NCI-H2171 (cell line): ENCODE measurements around the gene OPA3.
A peak's percentile ranks its signal among the peaks of the same experiment; 100 is the strongest.
"Not testable (repeated sequence)": the region's sequence is repeated elsewhere in the genome, so short reads cannot be mapped to it uniquely, and the experiment has no call there.

ENCODE experiments used
- DNase-seq: peaks from one replicate; lab custom pipeline; 2025; lab: John Stamatoyannopoulos, UW

The OPA3 gene

GRCh38 chr19:45584332-45585157 lies at the start of gene OPA3:
Gene OPA3, minus strand, starts transcription at chr19:45584802. Its CDS starts 38 bp downstream, at chr19:45584764.
- peak; percentile 100 for DNase-seq

DNA sequence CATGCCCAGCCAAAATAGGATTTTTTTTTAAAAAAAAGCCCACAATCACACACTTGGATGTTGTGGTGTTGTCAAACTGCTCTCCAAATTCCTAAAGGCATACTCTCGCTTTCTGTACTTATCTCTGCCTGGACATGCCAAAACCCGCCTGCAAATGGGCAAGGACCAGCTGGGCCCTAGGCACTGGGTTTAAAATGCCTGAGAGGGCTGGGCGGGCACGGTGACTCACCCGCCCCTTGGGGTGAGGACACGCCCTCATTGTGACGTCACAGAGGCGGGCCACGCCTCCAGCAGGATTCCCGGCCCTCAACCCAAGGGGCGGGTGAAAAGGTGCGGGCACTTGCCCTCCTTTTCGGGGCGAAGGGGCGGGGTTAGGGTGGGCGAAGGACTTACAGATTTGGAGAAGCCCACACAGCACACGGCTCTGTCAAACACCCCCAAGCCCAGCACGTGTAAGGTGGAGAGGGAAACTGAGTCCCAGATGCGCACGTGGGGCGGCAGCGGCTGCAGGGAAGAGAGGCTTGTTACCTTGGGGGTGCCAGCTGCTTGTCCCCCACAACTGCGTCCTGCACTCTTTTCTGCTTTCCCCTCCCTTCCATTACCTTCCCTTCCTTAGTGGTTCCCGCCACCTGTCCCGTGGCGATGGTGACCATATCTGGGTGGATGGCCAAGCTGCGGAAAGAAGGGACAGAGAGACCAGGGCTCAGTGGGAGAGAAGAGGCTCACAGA lies 48.0 kb upstream of the OPA3 start:
- DNase-seq, result peak; percentile 88

GRCh38 chr19:45630463-45630862 lies 45.9 kb upstream of the OPA3 start:
- no peak for DNase-seq

GRCh38 chr19:45629704-45630103 lies 45.1 kb upstream of the OPA3 start:
- no peak for DNase-seq

DNA sequence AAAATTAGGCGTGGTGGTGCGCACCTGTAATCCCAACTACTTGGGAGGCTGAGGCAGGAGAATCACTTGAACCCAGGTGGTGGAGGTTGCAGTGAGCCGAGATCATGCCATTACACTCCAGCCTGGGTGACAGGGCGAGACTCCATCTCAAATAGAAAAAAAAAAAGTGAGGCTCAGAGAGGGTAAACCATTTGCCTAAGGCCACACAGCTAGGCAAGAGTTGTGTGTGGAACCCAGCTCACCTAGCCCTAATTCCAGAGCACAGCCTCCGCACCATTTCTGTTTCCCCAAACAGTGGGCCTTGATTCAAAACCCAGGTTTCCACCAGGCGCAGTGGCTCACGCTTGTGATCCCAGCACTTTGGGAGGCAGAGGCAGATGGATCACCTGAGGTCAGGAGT lies 43.6 kb upstream of the OPA3 start:
- DNase-seq, result not testable (repeated sequence)

- DNase-seq, result no peak
Measured at GRCh38 chr19:45623984-45624383, 39.4 kb upstream of the OPA3 start.

DNA sequence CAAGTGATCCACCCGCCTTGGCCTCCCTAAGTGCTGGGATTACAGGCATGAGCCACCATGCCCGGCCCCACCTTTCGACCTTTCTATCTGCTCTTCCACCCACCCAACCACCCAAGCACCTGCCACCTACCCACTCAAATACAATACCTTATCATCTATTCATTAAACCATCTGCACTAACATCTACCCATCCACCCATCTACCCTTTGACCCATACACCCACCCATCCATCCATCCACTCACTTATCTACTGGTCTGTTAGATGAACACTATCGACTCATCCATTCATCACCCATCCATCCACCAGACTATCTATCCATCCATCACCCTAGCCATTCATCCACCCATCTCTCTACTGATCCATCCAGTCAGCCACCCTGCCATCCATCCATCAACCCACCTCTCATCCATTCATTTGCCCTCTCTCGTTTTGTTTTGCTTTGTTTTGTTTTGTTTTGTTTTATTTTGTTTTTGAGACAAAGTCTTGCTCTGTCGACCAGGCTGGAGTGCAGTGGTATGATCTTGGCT lies 37.4 kb upstream of the OPA3 start:
- DNase-seq, result no peak

GRCh38 chr19:45621389-45621788 lies 36.8 kb upstream of the OPA3 start:
- no peak for DNase-seq

- no peak for DNase-seq
Measured at GRCh38 chr19:45616704-45617017, 32.1 kb upstream of the OPA3 start.

DNA sequence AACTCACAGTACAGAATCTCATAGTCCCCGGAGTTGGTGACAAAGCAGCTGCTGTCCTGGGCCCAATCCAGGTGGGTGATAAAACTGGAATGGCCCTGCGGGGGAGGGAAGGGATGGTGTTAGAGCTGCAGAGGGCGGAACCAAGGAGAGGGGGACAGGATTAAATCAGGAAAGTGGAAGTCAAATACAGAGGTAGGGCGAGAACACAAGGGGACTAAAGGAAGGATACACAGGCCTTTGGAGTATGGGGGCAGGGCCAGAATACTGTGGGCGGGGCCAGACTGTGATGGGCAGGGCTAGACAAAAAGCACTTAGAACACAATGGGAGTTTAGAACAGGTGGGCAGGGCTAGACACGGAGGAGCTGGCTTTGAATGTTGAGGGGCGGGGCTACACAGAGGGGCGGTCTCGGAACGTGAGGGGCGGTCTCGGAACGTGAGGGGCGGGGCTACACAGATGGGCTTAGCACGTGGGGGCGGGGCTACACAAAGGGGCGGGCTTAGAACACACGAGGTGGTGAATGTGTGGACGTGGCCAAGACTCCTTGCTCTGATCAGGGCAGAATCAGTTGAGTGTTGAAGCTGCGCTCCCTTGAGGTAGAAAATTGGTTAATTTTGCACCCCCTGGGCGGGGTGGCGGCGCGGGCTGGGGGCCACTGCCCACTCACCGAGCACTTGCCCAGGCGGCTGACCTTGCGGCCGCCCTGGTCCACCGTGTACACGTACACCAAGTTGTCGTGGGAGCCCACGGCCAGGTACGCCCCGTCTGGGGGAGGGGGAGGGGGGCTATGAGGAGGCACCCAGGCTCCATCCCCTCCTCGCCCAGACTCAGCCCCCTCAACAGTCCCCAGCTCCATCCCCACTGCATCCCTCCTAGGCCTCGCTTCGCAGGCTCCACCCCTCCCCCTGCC lies 31.4 kb upstream of the OPA3 start:
- peak; percentile 85 for DNase-seq

DNA sequence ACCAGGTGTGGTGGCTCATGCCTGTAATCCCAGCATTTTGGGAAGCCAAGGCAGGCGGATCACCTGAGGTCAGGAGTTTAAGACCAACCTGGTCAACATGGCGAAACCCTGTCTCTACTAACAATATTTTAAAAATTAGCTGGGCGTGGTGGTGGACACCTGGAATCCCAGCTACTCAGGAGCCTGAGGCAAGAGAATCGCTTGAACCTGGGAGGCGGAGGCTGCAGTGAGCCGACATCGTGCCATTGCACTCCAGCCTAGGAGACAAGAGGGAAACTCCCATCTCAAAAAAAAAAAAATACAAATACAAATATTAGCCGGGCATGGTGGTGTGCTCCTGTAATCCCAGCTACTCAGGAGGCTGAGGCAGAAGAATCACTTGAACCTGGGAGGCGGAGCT lies 30.5 kb upstream of the OPA3 start:
- not testable (repeated sequence) for DNase-seq

- DNase-seq, result no peak
Measured at GRCh38 chr19:45613926-45614725, 29.5 kb upstream of the OPA3 start.

DNA sequence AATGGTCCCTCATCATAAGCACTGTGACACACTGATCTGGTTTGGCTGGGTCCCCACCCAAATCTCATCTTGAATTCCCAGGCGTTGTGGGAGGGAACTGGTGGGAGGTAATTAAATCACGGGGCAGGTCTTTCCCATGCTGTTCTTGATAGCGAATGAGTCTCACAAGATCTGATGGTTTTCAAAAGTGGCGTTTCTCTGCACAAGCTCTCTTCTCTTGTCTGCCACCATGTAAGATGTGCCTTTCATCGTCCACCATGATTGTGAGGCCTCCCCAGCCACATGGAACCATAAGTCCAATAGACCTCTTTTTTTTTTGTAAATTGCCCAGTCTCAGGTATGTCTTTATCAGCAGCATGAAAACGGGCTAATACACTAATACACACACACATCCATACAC lies 24.3 kb upstream of the OPA3 start:
- no peak for DNase-seq

DNA sequence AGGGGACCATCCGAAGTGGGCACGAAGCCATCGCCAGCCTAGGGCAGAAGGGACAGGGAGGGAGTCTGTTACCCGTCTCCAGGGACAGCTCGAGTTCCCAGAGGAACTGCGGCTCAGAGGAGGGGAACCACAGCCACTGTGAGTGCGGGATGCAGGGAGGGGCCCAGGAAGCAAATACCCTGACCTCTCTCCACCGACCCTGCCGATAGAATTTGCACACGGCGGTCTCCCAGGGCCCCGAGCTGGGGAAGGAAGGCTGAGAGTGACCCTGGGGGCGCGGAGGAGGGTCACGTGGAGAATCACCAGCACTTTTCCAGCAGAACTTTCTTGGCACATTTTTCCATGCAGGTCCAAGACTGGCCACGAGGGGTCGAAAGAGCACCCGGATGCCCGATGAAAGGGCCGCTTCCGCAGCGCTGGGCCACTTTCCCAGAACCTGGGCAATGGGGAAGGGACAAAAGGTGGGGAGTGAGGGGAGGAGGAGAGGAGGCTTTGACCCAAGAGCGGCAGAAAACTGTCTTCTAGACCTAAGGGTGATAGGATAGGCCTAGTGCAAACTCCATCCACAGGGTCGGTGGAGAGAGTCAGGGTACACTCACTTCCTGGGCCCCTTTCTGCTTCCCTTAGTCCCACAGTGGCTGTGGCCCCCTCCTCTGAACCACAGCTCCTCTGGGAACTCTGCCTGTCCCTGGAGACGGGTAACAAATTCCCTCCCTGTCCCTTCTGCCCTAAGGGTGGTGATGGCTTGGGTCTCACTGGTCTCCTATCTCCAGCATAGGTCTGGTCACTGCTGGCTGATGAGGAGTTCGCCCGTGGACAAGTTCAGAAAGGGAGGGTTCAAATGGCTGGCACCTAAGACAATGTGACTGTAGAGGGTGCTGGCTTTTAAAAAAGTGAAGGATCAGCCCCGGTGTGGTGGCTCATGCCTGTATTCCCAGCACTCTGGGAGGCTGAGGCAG lies 22.7 kb upstream of the OPA3 start:
- DNase-seq, result peak; percentile 57

DNA sequence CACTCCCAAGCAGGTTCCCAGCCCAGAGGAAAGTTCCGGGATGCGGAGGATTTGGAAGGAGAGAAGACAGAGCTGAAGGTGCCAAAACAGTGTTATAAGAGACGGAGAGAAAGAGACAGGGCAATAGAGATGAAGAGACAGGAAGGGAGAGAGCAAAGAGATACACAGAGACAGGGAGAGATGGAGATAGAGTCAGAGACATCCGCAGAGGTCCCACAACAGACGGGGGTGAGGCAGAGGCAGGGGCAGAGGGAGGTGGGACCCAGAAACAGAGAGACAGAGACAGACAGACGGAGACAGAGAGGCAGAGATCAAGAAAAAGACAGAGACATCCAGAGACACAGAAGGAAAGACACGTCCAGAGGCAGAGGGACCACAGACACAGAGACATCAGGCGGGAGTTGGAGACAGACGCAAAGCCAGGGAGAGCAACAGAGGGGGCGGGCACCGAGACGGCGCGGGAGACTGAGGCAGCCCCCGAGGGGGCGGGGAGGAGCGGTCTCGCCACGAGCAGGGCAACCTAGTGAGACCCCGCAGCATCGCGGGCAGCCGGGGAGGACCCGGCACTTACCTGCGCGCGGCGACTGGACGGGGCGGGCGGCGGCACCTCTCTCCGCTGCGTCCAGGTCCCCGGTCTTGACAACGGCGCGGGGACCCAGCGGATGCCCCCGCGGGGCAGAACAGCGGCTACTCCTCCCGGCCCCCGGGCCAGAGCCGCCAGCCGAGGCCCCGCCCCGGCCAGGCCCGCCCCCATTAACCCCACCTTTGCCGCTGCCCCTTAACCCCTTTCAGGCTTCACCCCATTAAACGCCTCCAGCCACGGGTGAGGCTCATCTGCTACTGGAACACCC lies 17.1 kb upstream of the OPA3 start, which contains the start of gene GPR4:
Gene GPR4, minus strand, starts transcription at position 689 of the 851 bp plus-strand sequence. CDS start 10,346 bp downstream, outside the sequence.
- no peak for DNase-seq

GRCh38 chr19:45601115-45601514 lies 16.5 kb upstream of the OPA3 start:
- DNase-seq, result no peak

- no peak for DNase-seq
Measured at GRCh38 chr19:45600340-45600885, 15.8 kb upstream of the OPA3 start.

- peak; percentile 23 for DNase-seq
Measured at GRCh38 chr19:45599286-45599685, 14.7 kb upstream of the OPA3 start.
